SU-DHL-6 (cell line): ENCODE results near the gene BMP6.

Experiments
- EZH2phosphoT487 ChIP-seq: fragments of 200-600 bp; sonication (generic), shearing (Covaris generic); conservative IDR thresholded peaks from 2 replicates; pipeline ENCODE4 v1.6.1; 2018; ENCODE audit warnings: mild to moderate bottlenecking, antibody characterized with exemption, low read length, moderate library complexity, mixed read lengths
- TF ChIP-seq, protein P1 (sequence below): fragments of 200-600 bp; sonication (generic); IDR thresholded peaks from one replicate; pipeline ENCODE4 v1.5.1; 2017; ENCODE audit warnings: antibody characterized with exemption, mild to moderate bottlenecking, low read length, moderate library complexity; ENCODE audit not compliant: insufficient read depth, poor library complexity, severe bottlenecking

DNA sequence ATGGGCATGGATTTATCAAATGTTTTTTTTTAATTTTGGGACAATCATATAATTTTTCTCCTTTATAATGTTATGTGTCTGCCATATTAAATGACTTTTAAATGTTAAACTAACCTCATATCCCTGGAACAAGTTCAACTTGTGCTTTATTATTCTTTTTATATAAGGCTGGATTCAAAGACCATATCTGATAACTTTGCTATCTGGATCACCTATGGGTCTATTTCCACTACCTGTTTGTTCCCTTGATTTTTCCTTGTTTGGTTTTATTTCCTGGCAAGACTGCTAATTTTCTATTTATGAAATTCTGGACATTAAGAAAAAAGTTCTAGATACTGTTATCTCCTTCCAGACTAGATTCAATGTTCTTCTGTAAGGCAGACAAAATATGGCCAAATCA, 125.9 kb downstream of the BMP6 start:
- TF ChIP-seq, protein P1, sequence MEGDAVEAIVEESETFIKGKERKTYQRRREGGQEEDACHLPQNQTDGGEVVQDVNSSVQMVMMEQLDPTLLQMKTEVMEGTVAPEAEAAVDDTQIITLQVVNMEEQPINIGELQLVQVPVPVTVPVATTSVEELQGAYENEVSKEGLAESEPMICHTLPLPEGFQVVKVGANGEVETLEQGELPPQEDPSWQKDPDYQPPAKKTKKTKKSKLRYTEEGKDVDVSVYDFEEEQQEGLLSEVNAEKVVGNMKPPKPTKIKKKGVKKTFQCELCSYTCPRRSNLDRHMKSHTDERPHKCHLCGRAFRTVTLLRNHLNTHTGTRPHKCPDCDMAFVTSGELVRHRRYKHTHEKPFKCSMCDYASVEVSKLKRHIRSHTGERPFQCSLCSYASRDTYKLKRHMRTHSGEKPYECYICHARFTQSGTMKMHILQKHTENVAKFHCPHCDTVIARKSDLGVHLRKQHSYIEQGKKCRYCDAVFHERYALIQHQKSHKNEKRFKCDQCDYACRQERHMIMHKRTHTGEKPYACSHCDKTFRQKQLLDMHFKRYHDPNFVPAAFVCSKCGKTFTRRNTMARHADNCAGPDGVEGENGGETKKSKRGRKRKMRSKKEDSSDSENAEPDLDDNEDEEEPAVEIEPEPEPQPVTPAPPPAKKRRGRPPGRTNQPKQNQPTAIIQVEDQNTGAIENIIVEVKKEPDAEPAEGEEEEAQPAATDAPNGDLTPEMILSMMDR: no peak
- no peak for TF ChIP-seq EZH2phosphoT487
